Measurements from ENCODE around the gene SLC6A7. TPM values are rescaled to one million over a fixed set of nuclear protein-coding genes. Genes with fewer than 3 reads are reported as not detected.

The SLC6A7 gene
- total and polyA plus RNA-seq, 8 donors = not detected

DNA sequence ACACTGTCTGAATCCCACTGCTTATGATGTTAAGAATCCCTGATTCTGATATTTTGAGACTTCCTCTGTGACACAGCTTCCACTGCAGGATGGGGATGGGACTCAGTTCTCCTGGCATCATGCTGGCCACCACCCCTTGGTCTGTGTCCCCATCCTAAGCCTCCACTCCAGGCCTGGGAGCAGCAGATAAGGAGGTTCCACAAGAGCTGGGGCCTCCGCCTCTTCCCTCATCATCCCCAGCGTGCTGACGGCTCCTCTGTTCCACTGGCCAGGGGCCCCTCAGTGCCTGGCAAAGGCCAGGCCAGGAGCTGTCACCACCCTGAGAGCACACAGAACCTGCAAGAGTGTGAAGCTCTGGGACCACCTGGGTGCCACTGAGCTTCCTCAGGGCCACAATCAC lies 59.1 kb downstream of the SLC6A7 start:
- H3K36me3 ChIP-seq = no peaks in the 10 kb centered on the region
- H3K9me3 ChIP-seq = no peaks in the 10 kb centered on the region
- no peak overlapping the region for H3K27ac ChIP-seq
- 96 to 97% methylated on average over 3 of the region's 3 CpGs for whole genome bisulfite sequencing, 2 donors
- FAIRE-seq (no peak), DNase-seq (no peak), ATAC-seq (no peak)
- no peaks in the 10 kb centered on the region for H3K27me3 ChIP-seq
- no peaks in the 10 kb centered on the region for H3K4me1 ChIP-seq
- TF ChIP-seq, protein P1, sequence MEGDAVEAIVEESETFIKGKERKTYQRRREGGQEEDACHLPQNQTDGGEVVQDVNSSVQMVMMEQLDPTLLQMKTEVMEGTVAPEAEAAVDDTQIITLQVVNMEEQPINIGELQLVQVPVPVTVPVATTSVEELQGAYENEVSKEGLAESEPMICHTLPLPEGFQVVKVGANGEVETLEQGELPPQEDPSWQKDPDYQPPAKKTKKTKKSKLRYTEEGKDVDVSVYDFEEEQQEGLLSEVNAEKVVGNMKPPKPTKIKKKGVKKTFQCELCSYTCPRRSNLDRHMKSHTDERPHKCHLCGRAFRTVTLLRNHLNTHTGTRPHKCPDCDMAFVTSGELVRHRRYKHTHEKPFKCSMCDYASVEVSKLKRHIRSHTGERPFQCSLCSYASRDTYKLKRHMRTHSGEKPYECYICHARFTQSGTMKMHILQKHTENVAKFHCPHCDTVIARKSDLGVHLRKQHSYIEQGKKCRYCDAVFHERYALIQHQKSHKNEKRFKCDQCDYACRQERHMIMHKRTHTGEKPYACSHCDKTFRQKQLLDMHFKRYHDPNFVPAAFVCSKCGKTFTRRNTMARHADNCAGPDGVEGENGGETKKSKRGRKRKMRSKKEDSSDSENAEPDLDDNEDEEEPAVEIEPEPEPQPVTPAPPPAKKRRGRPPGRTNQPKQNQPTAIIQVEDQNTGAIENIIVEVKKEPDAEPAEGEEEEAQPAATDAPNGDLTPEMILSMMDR (IDR thresholded peaks at IDR 0.05) = no peak
- H3K4me3 ChIP-seq = no peak overlapping the region
- intact Hi-C loops (cut with DNase I) = no loop called here

DNA sequence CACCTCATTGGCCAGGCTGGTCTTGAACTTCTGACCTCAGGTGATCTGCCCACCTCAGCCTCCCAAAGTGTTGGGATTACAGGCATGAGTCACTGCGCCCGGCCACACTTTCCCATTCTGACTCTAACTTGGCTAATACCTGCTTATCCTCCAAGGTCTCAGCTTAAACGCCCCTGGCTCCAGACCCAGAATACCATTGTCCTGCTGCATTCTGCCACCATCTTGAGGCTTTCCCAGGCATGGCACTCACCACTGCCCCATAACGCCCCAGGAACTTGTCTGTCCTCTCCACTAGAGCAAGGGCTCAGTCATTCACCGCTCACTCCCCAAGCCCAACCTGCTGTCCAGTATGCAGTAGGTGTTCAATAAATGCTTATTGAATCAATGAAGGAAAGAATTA lies 59.9 kb downstream of the SLC6A7 start:
- no peak for FAIRE-seq
- Histone ChIP-seq H3K36me3 (no peaks in the 10 kb centered on the region), H3K4me1 (no peaks in the 10 kb centered on the region), H3K27ac (no peak overlapping the region), H3K27me3 (no peaks in the 10 kb centered on the region), H3K9me3 (no peaks in the 10 kb centered on the region), H3K4me3 (no peak overlapping the region)
- no peak for ATAC-seq
- 76 to 79% methylated on average over 5 of the region's 5 CpGs for WGBS, 2 donors
- no peak for DNase-seq
- TF ChIP-seq, protein P1 (IDR thresholded peaks at IDR 0.05) = no peak
- intact Hi-C loops (cut with DNase I) = no loop called here

DNA sequence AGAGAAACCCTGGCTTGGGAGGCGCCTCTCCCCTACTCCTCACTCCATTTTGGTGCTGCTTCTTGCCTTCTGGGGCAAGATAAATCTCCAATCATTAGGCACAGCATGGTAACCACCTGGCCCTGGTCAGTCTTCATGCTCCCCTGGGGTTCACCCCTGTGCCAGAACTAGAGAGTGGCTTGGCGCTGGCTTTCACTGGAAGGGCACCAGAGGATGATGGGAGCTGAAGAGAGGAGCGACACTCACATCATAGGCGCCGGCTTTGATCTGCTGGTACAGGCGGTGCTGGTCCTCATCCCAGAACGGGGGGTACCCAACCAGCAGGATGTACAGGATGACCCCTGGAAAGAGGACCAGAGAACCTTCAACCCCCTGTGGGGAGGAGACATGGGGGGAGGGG lies 61.6 kb downstream of the SLC6A7 start:
- ATAC-seq = no peak
- 88 to 90% methylated on average over 7 of the region's 7 CpGs for WGBS, 2 donors
- no peaks in the 10 kb centered on the region for H3K27me3 ChIP-seq
- no peaks in the 10 kb centered on the region for H3K36me3 ChIP-seq
- DNase-seq = no peak
- FAIRE-seq = no peak
- no peaks in the 10 kb centered on the region for H3K4me1 ChIP-seq
- H3K4me3 ChIP-seq = no peak overlapping the region
- no peak overlapping the region for H3K27ac ChIP-seq
- intact Hi-C loops (cut with DNase I) = no loop called here
- TF ChIP-seq, protein P1 (IDR thresholded peaks at IDR 0.05) = no peak
- no peaks in the 10 kb centered on the region for H3K9me3 ChIP-seq

DNA sequence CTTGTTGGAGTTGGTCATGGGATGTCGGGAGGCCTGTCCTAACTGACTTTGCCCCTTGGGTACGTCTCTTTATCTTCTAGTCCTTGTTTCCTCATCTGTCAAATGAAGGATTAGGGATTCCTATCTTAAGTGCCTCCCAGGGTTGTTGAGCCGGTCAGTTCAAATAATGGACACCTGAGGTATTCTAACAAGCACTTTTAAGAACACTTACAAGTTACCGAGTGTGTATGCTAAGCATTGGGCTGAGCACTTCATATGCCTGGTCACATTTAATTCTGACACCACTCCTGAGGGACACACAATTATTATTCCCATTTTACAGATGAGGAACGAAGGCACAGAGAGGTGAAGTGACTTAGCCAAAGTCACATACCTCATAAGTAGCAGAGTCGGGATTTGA lies 62.6 kb downstream of the SLC6A7 start:
- no peak for ATAC-seq
- WGBS, 2 donors = 84% methylated on average over 6 of the region's 6 CpGs
- H3K36me3 ChIP-seq = no peaks in the 10 kb centered on the region
- no peak for FAIRE-seq
- DNase-seq = no peak
- TF ChIP-seq, protein P1 (IDR thresholded peaks at IDR 0.05) = no peak
- no peak overlapping the region for H3K27ac ChIP-seq
- H3K4me3 ChIP-seq = no peak overlapping the region
- intact Hi-C loops (cut with DNase I) = no loop called here
- no peaks in the 10 kb centered on the region for H3K9me3 ChIP-seq
- no peaks in the 10 kb centered on the region for H3K27me3 ChIP-seq
- H3K4me1 ChIP-seq = no peaks in the 10 kb centered on the region

DNA sequence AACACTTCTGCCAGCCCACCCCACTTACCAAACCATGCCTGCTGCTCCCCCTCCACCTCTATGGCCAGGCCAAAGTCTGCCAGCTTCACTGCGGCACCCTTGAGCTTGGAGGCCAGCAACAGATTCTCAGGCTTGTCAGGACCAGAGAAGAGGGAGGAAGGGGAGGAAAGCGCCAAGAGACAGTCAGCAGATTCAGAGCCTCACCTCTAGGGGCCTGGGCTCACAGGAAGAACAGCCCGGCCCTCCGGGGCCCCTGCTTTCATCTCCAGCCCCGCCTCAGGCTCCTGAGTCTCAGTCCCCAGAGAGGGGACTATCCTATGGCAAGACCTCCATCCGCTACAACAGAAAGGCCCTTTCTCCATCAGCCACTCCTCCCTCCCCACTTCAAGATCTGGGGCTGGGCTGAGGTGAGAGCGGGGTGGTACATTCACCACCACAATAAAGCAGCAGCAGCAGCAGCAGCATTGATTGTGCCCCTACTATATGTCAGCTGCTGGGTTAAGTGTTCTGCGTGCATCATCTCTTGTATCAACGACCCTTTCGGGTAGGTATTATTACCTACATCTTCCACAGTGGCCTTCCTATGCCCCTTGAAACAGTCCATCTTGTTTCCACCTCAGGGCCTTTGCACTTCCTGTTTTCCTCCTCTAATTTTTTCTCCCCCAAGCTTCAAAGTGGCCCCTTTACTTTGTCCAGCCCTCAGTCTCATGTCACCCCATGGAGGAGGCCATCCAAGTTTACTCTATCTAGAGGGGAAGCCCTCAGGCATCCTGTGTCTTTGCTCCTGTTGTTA lies 63.8 kb downstream of the SLC6A7 start:
- no peak for DNase-seq
- no peak overlapping the region for H3K27ac ChIP-seq
- WGBS, 2 donors = 92 to 93% methylated on average over 10 of the region's 10 CpGs
- no peak for FAIRE-seq
- H3K4me1 ChIP-seq = no peaks in the 10 kb centered on the region
- intact Hi-C loops (cut with DNase I) = no loop called here
- no peaks in the 10 kb centered on the region for H3K27me3 ChIP-seq
- H3K4me3 ChIP-seq = no peak overlapping the region
- no peaks in the 10 kb centered on the region for H3K9me3 ChIP-seq
- no peak for ATAC-seq
- no peaks in the 10 kb centered on the region for H3K36me3 ChIP-seq
- TF ChIP-seq, protein P1 (IDR thresholded peaks at IDR 0.05) = no peak

Measured in pancreas (tissue), 10 donors.